HepG2 (cell line): ENCODE data around the gene EEF1A1. TPM values are rescaled to one million over a fixed set of nuclear protein-coding genes. Genes with fewer than 3 reads are reported as not detected.

ENCODE experiments used
- ATAC-seq: fragments of 200-7000 bp; cut with Tn5 transposase; 3 replicates; pipeline ENCODE4 v1.9.1; 2020; ENCODE audit warnings: mild to moderate bottlenecking, moderate library complexity
- BruUV-seq: library from RNA; stranded (reverse); fragments of 400-500 nt; replicated peaks from 2 replicates; lab custom pipeline; 2021; lab: Mats Ljungman, UMichigan
- CTCF ChIA-PET: fragments of 300-600 bp; formaldehyde crosslinking; extraction: SDS; loops from one replicate; lab custom pipeline; 2021; ENCODE audit warnings: low total read pairs, inconsistent platforms, low intra/inter-chr PET ratio; lab: Yijun Ruan, JAX
- POLR2A ChIA-PET: fragments of 350-600 bp; sonication (Branson Sonifier 250); formaldehyde crosslinking; loops from one replicate; lab custom pipeline; 2020; ENCODE audit warnings: antibody characterized with exemption, inconsistent platforms; lab: Yijun Ruan, JAX
- DNase-seq: peaks from one replicate; pipeline ENCODE4 v3.0.0-alpha.2; 2015; ENCODE audit warnings: low spot score
- FAIRE-seq: peaks from 3 replicates; lab custom pipeline; 2011; peaks lifted over from hg19 to GRCh38; lab: Jason Lieb, UNC
- H2AFZ ChIP-seq: one replicate; pipeline ENCODE4 v1.6.1; 2011; ENCODE audit warnings: low read length, inconsistent platforms
- H3K27ac ChIP-seq: fragments of 300-600 bp; 3 replicates; pipeline ENCODE4 v1.8.0; 2011; ENCODE audit warnings: mixed run types, mild to moderate bottlenecking, mixed read lengths, low read length, inconsistent platforms; ENCODE audit not compliant: insufficient read depth; ENCODE audit errors: extremely low read length
- H3K27me3 ChIP-seq, 2 experiments: fragments of 200-600 bp in 1 of 2; 2 replicates in 1 of 2; 3 replicates in 1 of 2; pipeline versions ENCODE4 v1.6.0 to v1.8.0; 2011; ENCODE audit warnings: low read length in 2 of 2, mild to moderate bottlenecking in 2 of 2, moderate library complexity in 2 of 2, inconsistent platforms in 1 of 2; ENCODE audit not compliant: insufficient read depth in 2 of 2, control insufficient read depth in 1 of 2
- H3K36me3 ChIP-seq, 2 experiments: fragments of 200-600 bp in 1 of 2; replicated peaks in 1 of 2; 2 replicates in 1 of 2; 3 replicates in 1 of 2; pipeline versions ENCODE4 v1.5.1 to v1.8.0; 2011; ENCODE audit warnings: low read length in 2 of 2, inconsistent platforms in 1 of 2; ENCODE audit not compliant: insufficient read depth in 2 of 2, control insufficient read depth in 1 of 2
- H3K4me1 ChIP-seq: 2 replicates; pipeline ENCODE4 v1.5.1; 2012; ENCODE audit warnings: low read length, inconsistent platforms; ENCODE audit not compliant: insufficient read depth
- H3K4me2 ChIP-seq: 2 replicates; pipeline ENCODE4 v1.6.0; 2011; ENCODE audit warnings: low read depth, low read length, inconsistent platforms
- H3K4me3 ChIP-seq, 3 experiments: fragments of 200-600 bp in 1 of 3; sonication (generic), shearing (Covaris generic) in 1 of 3; replicated peaks in 1 of 3; 2 replicates each; pipeline ENCODE4 v1.5.1; 2011 to 2016; ENCODE audit warnings: low read length in 3 of 3, inconsistent platforms in 2 of 3, low read depth in 2 of 3, mild to moderate bottlenecking in 2 of 3, control low read depth in 1 of 3, mixed read lengths in 1 of 3; ENCODE audit not compliant: insufficient read depth in 1 of 3
- H3K79me2 ChIP-seq: one replicate; pipeline ENCODE4 v1.6.1; 2011; ENCODE audit warnings: low read length, inconsistent platforms; ENCODE audit not compliant: insufficient read depth
- H3K9ac ChIP-seq: 2 replicates; pipeline ENCODE4 v1.6.0; 2011; ENCODE audit warnings: mild to moderate bottlenecking, low read depth, low read length, inconsistent platforms; ENCODE audit not compliant: insufficient read depth
- H3K9me3 ChIP-seq: 2 replicates; pipeline ENCODE4 v1.5.1; 2012; ENCODE audit warnings: mild to moderate bottlenecking, low read length
- H4K20me1 ChIP-seq: 2 replicates; pipeline ENCODE4 v1.6.0; 2011; ENCODE audit warnings: inconsistent platforms, mild to moderate bottlenecking, low read length, moderate library complexity; ENCODE audit not compliant: insufficient read depth
- BHLHE40 ChIP-seq: IDR thresholded peaks from 2 replicates; pipeline ENCODE4 v1.6.1; 2011; ENCODE audit warnings: low read length, improper control_type of control experiment
- CAMTA2 ChIP-seq: sonication (generic); formaldehyde crosslinking; IDR thresholded peaks from 2 replicates; pipeline ENCODE4 v1.4.0; 2020; ENCODE audit warnings: mild to moderate bottlenecking, missing genetic modification reagents, borderline replicate concordance
- GPN1 ChIP-seq: sonication (generic); formaldehyde crosslinking; IDR thresholded peaks from 2 replicates; pipeline ENCODE4 v1.5.1; 2020; ENCODE audit warnings: missing genetic modification reagents, borderline replicate concordance
- HOXD1 ChIP-seq: sonication (generic); formaldehyde crosslinking; IDR thresholded peaks from 2 replicates; pipeline ENCODE4 v1.5.0; 2020; ENCODE audit warnings: missing genetic modification reagents
- MTA3 ChIP-seq: sonication (generic); formaldehyde crosslinking; IDR thresholded peaks from 2 replicates; pipeline ENCODE4 v1.4.0; 2020; ENCODE audit warnings: missing genetic modification reagents
- NR3C1 ChIP-seq: sonication (generic); formaldehyde crosslinking; IDR thresholded peaks from 2 replicates; pipeline ENCODE4 v1.4.0; 2020; ENCODE audit warnings: missing genetic modification reagents
- YEATS2 ChIP-seq: sonication (generic); formaldehyde crosslinking; IDR thresholded peaks from 2 replicates; pipeline ENCODE4 v1.4.0; 2020; ENCODE audit warnings: missing genetic modification reagents, borderline replicate concordance
- ZNF510 ChIP-seq: sonication (generic); formaldehyde crosslinking; IDR thresholded peaks from 2 replicates; pipeline ENCODE4 v1.4.0; 2020; ENCODE audit warnings: low read depth, mild to moderate bottlenecking, missing genetic modification reagents
- ZNF556 ChIP-seq: sonication (generic); formaldehyde crosslinking; IDR thresholded peaks from 2 replicates; pipeline ENCODE4 v1.4.0; 2020; ENCODE audit warnings: mild to moderate bottlenecking, missing genetic modification reagents, borderline replicate concordance
- ZNF891 ChIP-seq: sonication (generic); formaldehyde crosslinking; IDR thresholded peaks from 2 replicates; pipeline ENCODE4 v1.5.0; 2020; ENCODE audit warnings: mild to moderate bottlenecking, missing genetic modification reagents
- in situ Hi-C: cut with HindIII; loops from 2 replicates; pipeline ENCODE4 v1.10.0; 2017; ENCODE audit warnings: low pct_unique_long_range_greater_than_20kb; ENCODE audit not compliant: extremely low pct_ligation_motif_present
- intact Hi-C: fragments of 100-400 bp; cut with micrococcal nuclease; formaldehyde crosslinking; loops from one replicate; pipeline ENCODE4 v1.10.0; 2022; ENCODE audit not compliant: unreplicated experiment
- polyA plus RNA-seq, 8 experiments: library from polyadenylated mRNA; depleted of rRNA in 3 of 8; stranded (reverse) in 7 of 8; unstranded in 1 of 8; fragments of >200 nt; fragmentation: Illumina TruSeq in 4 of 8; extraction: Trizol in 4 of 8; gene quantifications; 2 replicates each; pipeline versions ENCODE4 v1.2.1 to v1.2.3, GENCODE V29; 2011 to 2016; ENCODE audit warnings: low read depth in 4 of 8, missing spikeins in 1 of 8, mixed read lengths in 1 of 8; ENCODE audit not compliant: insufficient read depth in 1 of 8
- total RNA-seq, 5 experiments: library from RNA; depleted of rRNA; stranded (reverse); fragments of >200 nt; fragmentation: Illumina TruSeq; extraction: Trizol; gene quantifications; 2 replicates each; pipeline ENCODE4 v1.2.3, GENCODE V29; 2016; ENCODE audit warnings: low read depth in 1 of 5
- TF ChIP-seq, protein P1 (sequence below): sonication (generic); formaldehyde crosslinking; IDR thresholded peaks from 2 replicates; pipeline ENCODE4 v1.4.0; 2020; ENCODE audit warnings: mild to moderate bottlenecking, missing genetic modification reagents
- TF ChIP-seq, protein P2 (sequence below): sonication (generic); formaldehyde crosslinking; IDR thresholded peaks from 2 replicates; pipeline ENCODE4 v1.8.1; 2022; ENCODE audit warnings: mild to moderate bottlenecking, missing genetic modification reagents

The EEF1A1 gene
- total and polyA plus RNA-seq, 2 of the 13 experiments (the other 11 are each of a cell fraction or from before 2014, with no cell fraction given): 13,726 to 17,172 TPM

DNA sequence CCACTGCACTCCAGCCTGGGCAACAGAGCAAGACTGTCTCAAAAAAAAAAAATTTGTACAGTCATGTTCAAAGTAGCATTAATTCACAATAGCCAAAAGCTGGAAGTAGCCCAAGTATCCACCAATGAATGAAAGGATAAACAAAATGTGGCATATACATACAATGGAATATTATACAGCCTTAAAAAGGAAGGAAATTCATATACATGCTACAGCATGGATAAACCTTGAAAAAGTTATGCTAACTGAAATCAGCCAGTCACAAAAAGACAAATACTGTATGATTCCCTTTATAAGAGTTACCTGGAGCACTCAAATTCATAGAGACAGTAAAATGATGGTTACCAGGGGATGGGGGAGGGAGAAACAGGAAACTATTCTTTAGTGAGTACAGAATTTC is 15.7 kb downstream of the EEF1A1 start:
- ChIA-PET POLR2A (interaction anchor here (0.7 kb wide), 1 partner anchor 19 kb away, joined by 3 read pairs; no protein-coding TSS in a partner anchor), CTCF (no interaction called here)
- TF ChIP-seq, protein P1, sequence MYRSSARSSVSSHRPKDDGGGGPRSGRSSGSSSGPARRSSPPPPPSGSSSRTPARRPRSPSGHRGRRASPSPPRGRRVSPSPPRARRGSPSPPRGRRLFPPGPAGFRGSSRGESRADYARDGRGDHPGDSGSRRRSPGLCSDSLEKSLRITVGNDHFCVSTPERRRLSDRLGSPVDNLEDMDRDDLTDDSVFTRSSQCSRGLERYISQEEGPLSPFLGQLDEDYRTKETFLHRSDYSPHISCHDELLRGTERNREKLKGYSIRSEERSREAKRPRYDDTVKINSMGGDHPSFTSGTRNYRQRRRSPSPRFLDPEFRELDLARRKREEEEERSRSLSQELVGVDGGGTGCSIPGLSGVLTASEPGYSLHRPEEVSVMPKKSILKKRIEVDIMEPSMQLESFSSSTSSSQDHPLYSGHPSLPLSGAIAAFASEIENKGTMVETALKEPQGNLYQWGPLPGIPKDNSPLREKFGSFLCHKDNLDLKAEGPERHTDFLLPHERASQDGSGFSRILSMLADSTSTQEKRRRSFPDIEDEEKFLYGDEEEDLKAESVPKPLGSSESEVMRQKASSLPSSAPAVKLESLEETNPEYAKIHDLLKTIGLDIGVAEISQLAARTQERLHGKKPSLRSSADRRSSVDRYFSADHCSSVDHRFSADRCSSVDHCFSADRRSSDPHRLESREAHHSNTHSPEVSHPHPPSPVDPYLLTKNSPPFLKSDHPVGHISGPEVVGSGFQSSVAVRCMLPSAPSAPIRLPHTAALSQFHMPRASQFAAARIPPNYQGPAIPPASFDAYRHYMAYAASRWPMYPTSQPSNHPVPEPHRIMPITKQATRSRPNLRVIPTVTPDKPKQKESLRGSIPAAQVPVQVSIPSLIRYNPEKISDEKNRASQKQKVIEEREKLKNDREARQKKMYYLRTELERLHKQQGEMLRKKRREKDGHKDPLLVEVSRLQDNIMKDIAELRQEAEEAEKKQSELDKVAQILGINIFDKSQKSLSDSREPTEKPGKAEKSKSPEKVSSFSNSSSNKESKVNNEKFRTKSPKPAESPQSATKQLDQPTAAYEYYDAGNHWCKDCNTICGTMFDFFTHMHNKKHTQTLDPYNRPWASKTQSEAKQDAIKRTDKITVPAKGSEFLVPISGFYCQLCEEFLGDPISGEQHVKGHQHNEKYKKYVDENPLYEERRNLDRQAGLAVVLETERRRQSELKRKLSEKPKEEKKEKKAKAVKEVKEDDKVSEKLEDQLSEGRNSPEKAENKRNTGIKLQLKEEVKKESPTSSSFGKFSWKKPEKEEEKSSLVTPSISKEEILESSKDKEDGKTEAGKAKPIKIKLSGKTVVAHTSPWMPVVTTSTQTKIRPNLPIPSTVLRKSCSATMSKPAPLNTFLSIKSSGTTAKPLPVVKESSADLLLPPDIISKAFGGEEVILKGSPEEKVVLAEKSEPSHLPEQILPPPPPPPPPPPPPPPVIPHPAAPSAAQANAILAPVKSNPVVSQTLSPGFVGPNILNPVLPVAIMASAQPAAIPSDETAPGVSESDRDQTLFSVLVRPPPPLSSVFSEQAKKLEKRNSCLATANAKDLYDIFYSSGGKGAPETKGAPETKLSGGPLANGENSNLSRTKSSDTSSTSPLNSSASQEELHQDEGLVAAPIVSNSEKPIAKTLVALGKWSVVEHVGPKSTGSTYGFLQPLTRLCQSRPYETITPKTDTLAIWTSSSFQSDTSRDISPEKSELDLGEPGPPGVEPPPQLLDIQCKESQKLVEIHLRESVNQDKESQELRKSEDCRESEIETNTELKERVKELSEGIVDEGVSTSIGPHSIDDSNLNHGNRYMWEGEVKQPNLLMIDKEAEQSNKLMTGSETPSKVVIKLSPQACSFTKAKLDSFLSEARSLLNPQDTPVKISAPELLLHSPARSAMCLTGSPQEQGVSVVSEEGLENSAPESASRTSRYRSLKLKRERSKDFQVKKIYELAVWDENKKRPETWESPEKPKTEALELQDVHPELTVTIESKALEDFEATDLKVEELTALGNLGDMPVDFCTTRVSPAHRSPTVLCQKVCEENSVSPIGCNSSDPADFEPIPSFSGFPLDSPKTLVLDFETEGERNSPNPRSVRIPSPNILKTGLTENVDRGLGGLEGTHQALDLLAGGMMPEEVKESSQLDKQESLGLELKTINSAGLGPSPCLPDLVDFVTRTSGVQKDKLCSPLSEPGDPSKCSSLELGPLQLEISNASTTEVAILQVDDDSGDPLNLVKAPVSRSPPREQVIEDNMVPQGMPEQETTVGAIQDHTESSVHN (CRISPR knock-in tag): no peak
- TF ChIP-seq YEATS2 (no peak), ZNF556 (no peak), HOXD1 (CRISPR knock-in tag) (no peak), MTA3 (CRISPR knock-in tag) (no peak), ZNF510 (CRISPR knock-in tag) (no peak), CAMTA2 (no peak), GPN1 (CRISPR knock-in tag) (no peak), ZNF891 (CRISPR knock-in tag) (no peak), NR3C1 (CRISPR knock-in tag) (no peak), BHLHE40 (no peak)
- TF ChIP-seq, protein P2, sequence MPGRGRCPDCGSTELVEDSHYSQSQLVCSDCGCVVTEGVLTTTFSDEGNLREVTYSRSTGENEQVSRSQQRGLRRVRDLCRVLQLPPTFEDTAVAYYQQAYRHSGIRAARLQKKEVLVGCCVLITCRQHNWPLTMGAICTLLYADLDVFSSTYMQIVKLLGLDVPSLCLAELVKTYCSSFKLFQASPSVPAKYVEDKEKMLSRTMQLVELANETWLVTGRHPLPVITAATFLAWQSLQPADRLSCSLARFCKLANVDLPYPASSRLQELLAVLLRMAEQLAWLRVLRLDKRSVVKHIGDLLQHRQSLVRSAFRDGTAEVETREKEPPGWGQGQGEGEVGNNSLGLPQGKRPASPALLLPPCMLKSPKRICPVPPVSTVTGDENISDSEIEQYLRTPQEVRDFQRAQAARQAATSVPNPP: no peak
- H3K9me3 ChIP-seq: no peaks in the 10 kb centered on the region
- H3K27ac ChIP-seq: no peak overlapping the region
- ATAC-seq (no peak), DNase-seq (no peak), FAIRE-seq (no peak)
- peaks cover 2 to 18% of the 10 kb centered on the region in 2 experiments for H3K36me3 ChIP-seq
- no peak overlapping the region for H3K4me3 ChIP-seq
- no peaks in the 10 kb centered on the region for H4K20me1 ChIP-seq
- no peak overlapping the region for H3K9ac ChIP-seq
- H2AFZ ChIP-seq: no peak overlapping the region
- no peaks in the 10 kb centered on the region for H3K4me1 ChIP-seq
- BruUV-seq: no TSS peak
- in situ Hi-C loops: no loop called here
- intact Hi-C loops: no loop called here
- no peaks in the 10 kb centered on the region for H3K27me3 ChIP-seq
- H3K4me2 ChIP-seq: no peak overlapping the region
- no peaks in the 10 kb centered on the region for H3K79me2 ChIP-seq
